MM.1S (cell line): ENCODE data around the gene NSFL1C.

Source experiments
- CTCF ChIP-seq: fragments of 300-600 bp; sonication (generic); IDR thresholded peaks from 2 replicates; pipeline ENCODE4 v1.5.1; 2016; ENCODE audit warnings: antibody characterized with exemption, low read length, mixed read lengths
- EZH2 ChIP-seq: fragments of 300-600 bp; sonication (generic); optimal IDR thresholded peaks from 2 replicates; pipeline ENCODE3; 2017; ENCODE audit warnings: low read depth, mild to moderate bottlenecking, antibody characterized with exemption, low read length, mixed read lengths
- EZH2phosphoT487 ChIP-seq: fragments of 300-600 bp; sonication (generic); IDR thresholded peaks from 2 replicates; pipeline ENCODE4 v1.6.1; 2018; ENCODE audit warnings: antibody characterized with exemption, low read length

- TF ChIP-seq CTCF: no peak
- no peak for TF ChIP-seq EZH2
- TF ChIP-seq EZH2phosphoT487: no peak
These were observed 64.5 kb downstream of the NSFL1C start for GRCh38 chr20:1402149-1402548.
